Ishikawa (cell line): ENCODE data around the gene RPN2.

ENCODE experiments used
- CEBPB ChIP-seq: IDR thresholded peaks from 2 replicates; pipeline ENCODE4 v1.6.1; 2012
- CREB1 ChIP-seq: IDR thresholded peaks from 2 replicates; pipeline ENCODE4 v1.6.1; 2012; ENCODE audit warnings: low read depth
- EGR1 ChIP-seq: IDR thresholded peaks from 2 replicates; pipeline ENCODE4 v1.6.1; 2012
- EP300 ChIP-seq: IDR thresholded peaks from 2 replicates; pipeline ENCODE4 v1.6.1; 2012; ENCODE audit warnings: borderline replicate concordance
- FOXM1 ChIP-seq: IDR thresholded peaks from 2 replicates; pipeline ENCODE4 v1.6.1; 2012; ENCODE audit warnings: low read depth, borderline replicate concordance
- MAX ChIP-seq: IDR thresholded peaks from 2 replicates; pipeline ENCODE4 v1.6.1; 2012
- NFIC ChIP-seq: IDR thresholded peaks from 2 replicates; pipeline ENCODE4 v1.6.1; 2012
- RAD21 ChIP-seq: IDR thresholded peaks from 2 replicates; pipeline ENCODE4 v1.6.1; 2012; ENCODE audit warnings: low read depth
- REST ChIP-seq: IDR thresholded peaks from 2 replicates; pipeline ENCODE4 v1.6.1; 2012; ENCODE audit warnings: low read depth, mild to moderate bottlenecking
- TAF1 ChIP-seq: IDR thresholded peaks from 2 replicates; pipeline ENCODE4 v1.6.1; 2012; ENCODE audit warnings: low read depth, mild to moderate bottlenecking
- TCF12 ChIP-seq: IDR thresholded peaks from 2 replicates; pipeline ENCODE4 v1.6.1; 2012; ENCODE audit warnings: low read depth
- TEAD4 ChIP-seq: IDR thresholded peaks from 2 replicates; pipeline ENCODE4 v1.6.1; 2012
- USF1 ChIP-seq: IDR thresholded peaks from 2 replicates; pipeline ENCODE4 v1.6.1; 2012
- YY1 ChIP-seq: IDR thresholded peaks from 2 replicates; pipeline ENCODE4 v1.6.1; 2012; ENCODE audit warnings: low read depth
- ZBTB7A ChIP-seq: IDR thresholded peaks from 2 replicates; pipeline ENCODE4 v1.6.1; 2012; ENCODE audit warnings: low read depth

The RPN2 gene

GRCh38 chr20:37204056-37204455 is 24.9 kb downstream of the RPN2 start:
- TF ChIP-seq RAD21, result no peak
- TF ChIP-seq TAF1, result no peak
- TF ChIP-seq TEAD4, result no peak
- no peak for TF ChIP-seq YY1
- TF ChIP-seq FOXM1, result no peak
- no peak for TF ChIP-seq ZBTB7A
- TF ChIP-seq MAX, result no peak
- no peak for TF ChIP-seq CEBPB
- TF ChIP-seq EGR1, result no peak
- TF ChIP-seq NFIC, result no peak
- TF ChIP-seq REST, result no peak

- no peak for TF ChIP-seq RAD21
- TF ChIP-seq USF1, result no peak
These were observed 26.0 kb downstream of the RPN2 start for GRCh38 chr20:37205130-37205529.

- TF ChIP-seq ZBTB7A, result no peak
- TF ChIP-seq TAF1, result no peak
- TF ChIP-seq EGR1, result no peak
- TF ChIP-seq FOXM1, result no peak
- no peak for TF ChIP-seq EP300
- TF ChIP-seq TCF12, result no peak
- TF ChIP-seq CREB1, result no peak
- no peak for TF ChIP-seq MAX
- TF ChIP-seq USF1, result no peak
- no peak for TF ChIP-seq REST
- no peak for TF ChIP-seq YY1
These were observed 26.7 kb downstream of the RPN2 start for GRCh38 chr20:37205794-37206193.

- no peak for TF ChIP-seq EP300
These were observed 28.0 kb downstream of the RPN2 start for GRCh38 chr20:37207171-37207570.

GRCh38 chr20:37209193-37209592 is 30.1 kb downstream of the RPN2 start:
- no peak for TF ChIP-seq TCF12
- TF ChIP-seq CREB1, result no peak
- TF ChIP-seq FOXM1, result no peak
- no peak for TF ChIP-seq TEAD4
- TF ChIP-seq TAF1, result no peak
- TF ChIP-seq REST, result no peak
- no peak for TF ChIP-seq EP300
- no peak for TF ChIP-seq ZBTB7A
- no peak for TF ChIP-seq MAX
- TF ChIP-seq RAD21, result no peak
- TF ChIP-seq NFIC, result no peak
- no peak for TF ChIP-seq CEBPB
- no peak for TF ChIP-seq YY1
- TF ChIP-seq EGR1, result no peak
- TF ChIP-seq USF1, result no peak
